Measurements from ENCODE around the gene CDSN. TPM values are rescaled to one million over a fixed set of nuclear protein-coding genes. Genes with fewer than 3 reads are reported as not detected.

CDSN gene
- total RNA-seq, 1 experiment from 2014 or later = 0.12 TPM

- Histone ChIP-seq H3K9ac (ENCODE audit: low read length) (no peak overlapping the region), H3K27ac (ENCODE audit: low read depth, low read length) (no peak overlapping the region), H3K36me3 (ENCODE audit: control insufficient read depth in 1 of 2, insufficient read depth in 2 of 2, low read length in 2 of 2) (peaks cover 3 to 12% of the 10 kb centered on the region in 2 experiments; a peak in 3 of 4 replicates), H3K79me2 (ENCODE audit: insufficient read depth, low read length) (peaks cover 2% of the 10 kb centered on the region; the same call in 1 of the 2 replicates), H2AFZ (ENCODE audit: low read depth, low read length, poor library complexity, severe bottlenecking) (no peak overlapping the region), H3K27me3 (ENCODE audit: insufficient read depth, low read length) (no peaks in the 10 kb centered on the region), H3K4me2 (ENCODE audit: low read length) (peak overlapping the region; percentile 25; the same call in 1 of the 2 replicates), H3K4me1 (ENCODE audit: control insufficient read depth in 1 of 2, insufficient read depth in 2 of 2, low read length in 2 of 2) (peaks cover 12 to 17% of the 10 kb centered on the region in 2 experiments), H3K9me2 (ENCODE audit: insufficient read depth) (no peaks in the 10 kb centered on the region), H4K20me1 (ENCODE audit: insufficient read depth) (no peaks in the 10 kb centered on the region), H3K9me3 (ENCODE audit: control insufficient read depth in 1 of 2, insufficient read depth in 1 of 2, low read depth in 1 of 2, low read length in 2 of 2) (no peaks in the 10 kb centered on the region), H3K4me3 (replicated peaks in 1 of 2; ENCODE audit: low read depth in 1 of 2, low read length in 2 of 2) (no peak overlapping the region)
- TF ChIP-seq EZH2 (IDR thresholded peaks at IDR 0.05) (no peak), RAD21 (IDR thresholded peaks at IDR 0.05; ENCODE audit: low read depth) (no peak), POLR2AphosphoS5 (IDR thresholded peaks at IDR 0.05; ENCODE audit: low read depth, low read length) (no peak), FOSL1 (IDR thresholded peaks at IDR 0.05; ENCODE audit: low read depth) (no peak), EZH2phosphoT487 (IDR thresholded peaks at IDR 0.05; ENCODE audit: borderline replicate concordance) (no peak), ATF3 (IDR thresholded peaks at IDR 0.05) (no peak), MAX (IDR thresholded peaks at IDR 0.05) (no peak), EGR1 (IDR thresholded peaks at IDR 0.05; ENCODE audit: low read depth) (no peak), JUND (IDR thresholded peaks at IDR 0.05) (no peak), SP1 (IDR thresholded peaks at IDR 0.05; ENCODE audit: low read depth) (no peak), YY1 (IDR thresholded peaks at IDR 0.05; ENCODE audit: extremely low read depth, insufficient replicate concordance, low read depth, low read length) (no peak), TCF7L2 (IDR thresholded peaks at IDR 0.05; ENCODE audit: borderline replicate concordance, extremely low read depth, insufficient read depth, insufficient read length) (no peak)
- ChIA-PET POLR2A (no interaction called here), CTCF (no interaction called here), RAD21 (ENCODE audit: low non-redundant PET in 1 of 2, low total read pairs in 2 of 2, uncharacterized antibody in 2 of 2, unreplicated experiment in 2 of 2) (no interaction called here)
- peak; percentile 13 for DNase-seq (ENCODE audit: low read depth, low spot score)
- no TSS peak for BruUV-seq (replicated peaks)
- ATAC-seq = no peak
- intact Hi-C loops (cut with micrococcal nuclease) = no loop called here
These were observed 43.7 kb upstream of the CDSN start for GRCh38 chr6:31163922-31164321.
